K562 (cell line): ENCODE data around the gene EIF2AK3. TPM values are rescaled to one million over a fixed set of nuclear protein-coding genes. Genes with fewer than 3 reads are reported as not detected.

Experiments used
- ATAC-seq: fragments of 200-7000 bp; cut with Tn5 transposase; 3 replicates; pipeline ENCODE4 v1.9.1; 2020; ENCODE audit warnings: moderate library complexity
- BruUV-seq: library from RNA; stranded (reverse); fragments of 400-500 nt; replicated peaks from 2 replicates; lab custom pipeline; 2021; lab: Mats Ljungman, UMichigan
- CTCF ChIA-PET: fragments of 300-600 bp; formaldehyde crosslinking; extraction: SDS; loops from one replicate; lab custom pipeline; 2021; ENCODE audit warnings: low intra/inter-chr PET ratio; lab: Yijun Ruan, JAX
- POLR2A ChIA-PET: fragments of 300-600, 350-650 bp; sonication (Branson Sonifier 250); formaldehyde crosslinking; extraction: SDS; loops from one replicate; lab custom pipeline; 2021; ENCODE audit warnings: antibody characterized with exemption, inconsistent platforms; lab: Yijun Ruan, JAX
- DNase-seq, 4 experiments: peaks; one replicate each; pipeline versions ENCODE4 v3.0.0 to v3.0.0-alpha.2; 2011 to 2018; ENCODE audit warnings: low spot score in 3 of 4, mixed read lengths in 3 of 4; ENCODE audit errors: extremely low read depth in 1 of 4
- FAIRE-seq: peaks from 2 replicates; lab custom pipeline; 2011; peaks lifted over from hg19 to GRCh38; lab: Jason Lieb, UNC
- H2AFZ ChIP-seq: 2 replicates; pipeline ENCODE4 v1.6.0; 2011; ENCODE audit warnings: low read depth, low read length, control low read depth, inconsistent platforms
- H3K27ac ChIP-seq: fragments of 200-600 bp; 3 replicates; pipeline ENCODE4 v1.8.0; 2011; ENCODE audit warnings: low read depth, mild to moderate bottlenecking, control low read depth, inconsistent platforms, low read length, moderate library complexity, mixed read lengths; ENCODE audit errors: extremely low read depth
- H3K27me3 ChIP-seq, 2 experiments: fragments of 300-600 bp in 1 of 2; 2 replicates in 1 of 2; 3 replicates in 1 of 2; pipeline versions ENCODE4 v1.6.0 to v1.8.0; 2011; ENCODE audit warnings: inconsistent platforms in 2 of 2, low read length in 2 of 2, mild to moderate bottlenecking in 1 of 2, mixed read lengths in 1 of 2, moderate library complexity in 1 of 2; ENCODE audit not compliant: control insufficient read depth in 2 of 2, insufficient read depth in 2 of 2
- H3K36me3 ChIP-seq: fragments of 300-600 bp; 3 replicates; pipeline ENCODE4 v1.8.0; 2011; ENCODE audit warnings: mild to moderate bottlenecking, low read length, inconsistent platforms; ENCODE audit not compliant: control insufficient read depth, insufficient read depth
- H3K4me1 ChIP-seq, 2 experiments: fragments of 200-600 bp in 1 of 2; replicated peaks in 1 of 2; 2 replicates in 1 of 2; 3 replicates in 1 of 2; pipeline versions ENCODE4 v1.5.1 to v1.8.0; 2011; ENCODE audit warnings: inconsistent platforms in 2 of 2, low read length in 2 of 2, mild to moderate bottlenecking in 1 of 2, mixed read lengths in 1 of 2, moderate library complexity in 1 of 2; ENCODE audit not compliant: control insufficient read depth in 2 of 2, insufficient read depth in 2 of 2
- H3K4me2 ChIP-seq: 2 replicates; pipeline ENCODE4 v1.6.1; 2011; ENCODE audit warnings: low read length, control low read depth, inconsistent platforms, mixed read lengths; ENCODE audit not compliant: insufficient read depth
- H3K4me3 ChIP-seq: fragments of 200-600 bp; sonication (generic), shearing (Covaris generic); 2 replicates; pipeline ENCODE4 v1.5.1; 2016; ENCODE audit warnings: control low read depth, inconsistent platforms
- H3K79me2 ChIP-seq: fragments of 200-600 bp; 3 replicates; pipeline ENCODE4 v1.8.0; 2011; ENCODE audit warnings: low read length, inconsistent platforms; ENCODE audit not compliant: control insufficient read depth, insufficient read depth
- H3K9ac ChIP-seq, 2 experiments: 2 replicates each; pipeline versions ENCODE4 v1.6.0 to v1.6.1; 2011; ENCODE audit warnings: low read depth in 2 of 2, low read length in 2 of 2, control low read depth in 1 of 2, inconsistent platforms in 1 of 2, mild to moderate bottlenecking in 1 of 2, mixed read lengths in 1 of 2; ENCODE audit not compliant: insufficient read depth in 1 of 2
- H3K9me1 ChIP-seq: one replicate; pipeline ENCODE4 v1.6.0; 2011; ENCODE audit warnings: inconsistent platforms, mild to moderate bottlenecking, low read length, moderate library complexity; ENCODE audit not compliant: control insufficient read depth, insufficient read depth
- H3K9me3 ChIP-seq: replicated peaks from 2 replicates; pipeline ENCODE4 v1.5.1; 2011; ENCODE audit warnings: low read depth, low read length, inconsistent platforms; ENCODE audit not compliant: control insufficient read depth, insufficient read depth
- H4K20me1 ChIP-seq: replicated peaks from 2 replicates; pipeline ENCODE4 v1.6.1; 2011; ENCODE audit warnings: low read length, inconsistent platforms, mixed read lengths; ENCODE audit not compliant: control insufficient read depth, insufficient read depth
- CHD1 ChIP-seq: fragments of 200-600 bp; sonication (generic); IDR thresholded peaks from one replicate; pipeline ENCODE4 v1.6.1; 2012; ENCODE audit warnings: mild to moderate bottlenecking, moderate library complexity, low read length, inconsistent platforms
- ETS2 ChIP-seq: IDR thresholded peaks from 2 replicates; pipeline ENCODE4 v1.6.1; 2016; ENCODE audit warnings: borderline replicate concordance, missing genetic modification characterization, mild to moderate bottlenecking, moderate library complexity, missing compliant biosample characterization; ENCODE audit not compliant: poor library complexity, severe bottlenecking
- MXD1 ChIP-seq: fragments of 250-450 bp; sonication (Bioruptor Pico); IDR thresholded peaks from 2 replicates; pipeline ENCODE4 v1.8.0; 2021; ENCODE audit warnings: borderline replicate concordance, mild to moderate bottlenecking, moderate library complexity; ENCODE audit not compliant: poor library complexity, severe bottlenecking
- NR1H2 ChIP-seq: sonication (generic); formaldehyde crosslinking; IDR thresholded peaks from 2 replicates; pipeline ENCODE4 v1.4.0; 2020; ENCODE audit warnings: mild to moderate bottlenecking, missing genetic modification reagents
- RFX5 ChIP-seq: IDR thresholded peaks from 2 replicates; pipeline ENCODE4 v1.6.1; 2011; ENCODE audit warnings: low read depth, mild to moderate bottlenecking, improper control_type of control experiment, low read length
- WGBS: fragments of 100-300 bp; shearing (Covaris generic); methylation state at CpG from one replicate; pipeline ENCODE4 v1.1.6; 2016; ENCODE audit warnings: low coverage, mixed read lengths; ENCODE audit not compliant: insufficient coverage; ENCODE audit errors: missing lambda C conversion rate; 5-methylcytosine and 5-hydroxymethylcytosine counted together
- in situ Hi-C: fragments of 300-500 bp; cut with MboI; formaldehyde crosslinking; loops from 4 replicates; pipeline ENCODE4 v1.15.0; 2018; ENCODE audit warnings: inconsistent platforms, mixed read lengths
- intact Hi-C: fragments of 100-400 bp; cut with micrococcal nuclease; formaldehyde crosslinking; loops from 2 replicates; pipeline ENCODE4 v1.14.2; 2022
- polyA plus RNA-seq, 8 experiments: library from polyadenylated mRNA; depleted of rRNA in 4 of 8; stranded (reverse) in 5 of 8; unstranded in 3 of 8; fragments of >200 nt; fragmentation: Nextera tagmentation in 2 of 8; fragmentation: Illumina TruSeq in 1 of 8; extraction: Ambion mirVana in 2 of 8; extraction: Trizol in 1 of 8; gene quantifications; 2 replicates each; pipeline versions ENCODE4 v1.2.1 to v1.2.3, GENCODE V29; 2011 to 2014; ENCODE audit warnings: inconsistent platforms in 1 of 8, missing spikeins in 1 of 8
- total RNA-seq, 7 experiments: library from RNA; depleted of rRNA in 6 of 7; stranded (reverse); fragments of >200 nt in 6 of 7; fragmentation: Illumina TruSeq in 2 of 7; extraction: Trizol in 2 of 7; gene quantifications; 2 replicates each; pipeline versions ENCODE4 v1.2.1 to v1.2.3, GENCODE V29; 2011 to 2021; ENCODE audit warnings: low replicate concordance in 1 of 7

EIF2AK3 gene
- total and polyA plus RNA-seq, 9 of the 15 experiments (the other 6 are each of a cell fraction or from before 2014, with no cell fraction given), result 1.7 to 11.6 (median 7.4) TPM

GRCh38 chr2:88642278-88642677 is 15.0 kb upstream of the EIF2AK3 start:
- intact Hi-C loops, result no loop called here
- CTCF ChIA-PET, result no interaction called here

GRCh38 chr2:88641330-88641729 is 14.1 kb upstream of the EIF2AK3 start:
- DNase-seq, result no peak

More at GRCh38 chr2:88642278-88642677, 15.0 kb upstream of the EIF2AK3 start:
- DNase-seq (no peak), ATAC-seq (no peak), FAIRE-seq (no peak)
- H3K4me3 ChIP-seq, result no peak overlapping the region
- no peak overlapping the region for H3K9ac ChIP-seq
- H3K4me1 ChIP-seq, result peaks cover 0 to 5% of the 10 kb centered on the region in 2 experiments; a peak in 1 of 5 replicates
- H3K4me2 ChIP-seq, result no peak overlapping the region
- in situ Hi-C loops, result no loop called here
- H3K27me3 ChIP-seq, result no peaks in the 10 kb centered on the region
- WGBS, result 4% methylated on average over 3 of the region's 3 CpGs
- no peaks in the 10 kb centered on the region for H3K36me3 ChIP-seq
- TF ChIP-seq CHD1 (no peak), RFX5 (no peak)
- BruUV-seq, result no TSS peak
- H2AFZ ChIP-seq, result no peak overlapping the region
- H3K27ac ChIP-seq, result no peak overlapping the region
- H4K20me1 ChIP-seq, result no peaks in the 10 kb centered on the region
- no peaks in the 10 kb centered on the region for H3K79me2 ChIP-seq
- H3K9me3 ChIP-seq, result no peaks in the 10 kb centered on the region
- POLR2A ChIA-PET, result interaction anchor here (1.2 kb wide), 1 partner anchor 10 kb away, joined by 4 read pairs; no protein-coding TSS in a partner anchor
- no peaks in the 10 kb centered on the region for H3K9me1 ChIP-seq

More at GRCh38 chr2:88641330-88641729, 14.1 kb upstream of the EIF2AK3 start:
- Histone ChIP-seq H2AFZ (no peak overlapping the region), H3K27me3 (no peaks in the 10 kb centered on the region)
- POLR2A ChIA-PET, result interaction anchor here (1.2 kb wide), 1 partner anchor 11 kb away, joined by 4 read pairs; no protein-coding TSS in a partner anchor
- intact Hi-C loops, result no loop called here
- TF ChIP-seq NR1H2 (CRISPR knock-in tag), result no peak
- no peak for TF ChIP-seq ETS2 (tag)
- TF ChIP-seq MXD1 (CRISPR knock-in tag), result no peak
- TF ChIP-seq, all 486 proteins: peak for 0
- no peak for FAIRE-seq
- no peak for ATAC-seq
- BruUV-seq, result no TSS peak
- in situ Hi-C loops, result no loop called here
- Histone ChIP-seq H3K4me1 (peaks cover 0 to 5% of the 10 kb centered on the region in 2 experiments; a peak in 1 of 5 replicates), H3K79me2 (no peaks in the 10 kb centered on the region), H3K4me3 (no peak overlapping the region), H3K9me1 (no peaks in the 10 kb centered on the region), H3K9me3 (no peaks in the 10 kb centered on the region), H4K20me1 (no peaks in the 10 kb centered on the region), H3K36me3 (no peaks in the 10 kb centered on the region), H3K27ac (no peak overlapping the region), H3K4me2 (no peak overlapping the region), H3K9ac (no peak overlapping the region; a peak in 1 of 4 replicates)
- 56% methylated on average over 7 of the region's 7 CpGs for WGBS
- CTCF ChIA-PET, result no interaction called here
